ENCODE measurements around the gene GOT2.

DNA sequence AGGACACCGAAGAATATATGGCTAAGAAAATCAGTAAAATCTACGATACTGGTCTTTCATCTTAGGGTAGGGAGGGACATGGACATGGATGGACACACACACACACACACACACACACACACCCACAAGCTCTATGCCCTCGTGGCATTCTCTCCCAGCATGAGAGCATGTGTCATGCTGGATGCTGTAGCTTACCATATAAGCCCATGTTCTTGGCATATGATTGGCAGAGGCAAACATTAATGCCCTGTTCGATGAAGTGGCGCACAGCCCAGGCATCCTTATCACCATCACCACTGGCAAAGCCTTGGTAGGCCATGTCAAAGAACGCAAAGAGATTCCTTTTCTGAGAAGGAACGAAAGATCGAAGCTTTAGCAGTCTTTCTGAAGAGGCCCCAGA is 17.6 kb downstream of the GOT2 start:
- TF ChIP-seq POLR2AphosphoS5 (IDR thresholded peaks at IDR 0.05; ENCODE audit: borderline replicate concordance, low read depth, low read length) (no peak), EZH2 (IDR thresholded peaks at IDR 0.05) (no peak)
